ENCODE results near the gene ECE1. TPM values are rescaled to one million over a fixed set of nuclear protein-coding genes. Genes with fewer than 3 reads are reported as not detected.

Gene ECE1
- total and polyA plus RNA-seq, 2 of the 13 experiments (the other 11 are each of a cell fraction or from before 2014, with no cell fraction given): 13.5 to 21.2 TPM

- TF ChIP-seq AHDC1 (CRISPR knock-in tag; IDR thresholded peaks at IDR 0.05; ENCODE audit: borderline replicate concordance): peak; percentile 83; the same call in 1 of the 2 replicates
- TF ChIP-seq ZBTB33 (CRISPR knock-in tag; IDR thresholded peaks at IDR 0.05): peak; percentile 59; the same call in 1 of the 2 replicates
- no peak for TF ChIP-seq KAT2B (IDR thresholded peaks at IDR 0.05; ENCODE audit: borderline replicate concordance, low read depth, low read length)
- peak; percentile 56; the same call in 1 of the 2 replicates for TF ChIP-seq MIER3 (CRISPR knock-in tag; IDR thresholded peaks at IDR 0.05; ENCODE audit: borderline replicate concordance)
- TF ChIP-seq ZNF75D (CRISPR knock-in tag; IDR thresholded peaks at IDR 0.05; ENCODE audit: borderline replicate concordance): no peak
- TF ChIP-seq GATAD1 (CRISPR knock-in tag; IDR thresholded peaks at IDR 0.05): peak; percentile 50; the same call in 1 of the 2 replicates
- TF ChIP-seq NR2F1 (CRISPR knock-in tag; IDR thresholded peaks at IDR 0.05): peak; percentile 23 to 65; a peak in 2 of 4 replicates
- TF ChIP-seq HNF4A (CRISPR knock-in tag; IDR thresholded peaks at IDR 0.05): peak; percentile 75
- TF ChIP-seq ZNF616 (CRISPR knock-in tag; IDR thresholded peaks at IDR 0.05; ENCODE audit: low read depth): no peak
- no peak for TF ChIP-seq TRIM24 (CRISPR knock-in tag; IDR thresholded peaks at IDR 0.05)
- no peak for TF ChIP-seq RBAK (CRISPR knock-in tag; IDR thresholded peaks at IDR 0.05)
- no peak for TF ChIP-seq ZNF550 (CRISPR knock-in tag; IDR thresholded peaks at IDR 0.05; ENCODE audit: borderline replicate concordance)
- no peak for TF ChIP-seq BCL3 (CRISPR knock-in tag; IDR thresholded peaks at IDR 0.05)
- TF ChIP-seq FOSL1 (CRISPR knock-in tag; IDR thresholded peaks at IDR 0.05; ENCODE audit: borderline replicate concordance): no peak
- TF ChIP-seq NBN (conservative IDR thresholded peaks at IDR 0.05): no peak
- TF ChIP-seq LBX2 (CRISPR knock-in tag; IDR thresholded peaks at IDR 0.05; ENCODE audit: borderline replicate concordance): no peak
- no peak for TF ChIP-seq ZNF367 (CRISPR knock-in tag; IDR thresholded peaks at IDR 0.05; ENCODE audit: borderline replicate concordance)
- TF ChIP-seq NCOR1 (IDR thresholded peaks at IDR 0.05; ENCODE audit: borderline replicate concordance, low read length): peak; percentile 94
- TF ChIP-seq EZH2 (conservative IDR thresholded peaks at IDR 0.05; ENCODE audit: low read depth, low read length): no peak
- TF ChIP-seq ZNF83 (CRISPR knock-in tag; IDR thresholded peaks at IDR 0.05; ENCODE audit: borderline replicate concordance): no peak
Measured at GRCh38 chr1:21338573-21339355, 48.5 kb upstream of the ECE1 start (continued).

All from HepG2 (cell line).